Activated CD8-positive, alpha-beta T cell treated with anti-CD3 and anti-CD28 coated beads for 36 hours (primary cell): Measurements from ENCODE around the gene TPI1. TPM values are rescaled to one million over a fixed set of nuclear protein-coding genes. Genes with fewer than 3 reads are reported as not detected.

ENCODE experiments used
- ATAC-seq: fragments of 200-7000 bp; cut with Tn5 transposase; one replicate; pipeline ENCODE4 v1.10.0; 2021; ENCODE audit warnings: mild to moderate bottlenecking, moderate library complexity
- CTCF ChIA-PET: fragments of 350-600 bp; sonication (Branson Sonifier 250); formaldehyde crosslinking; loops from one replicate; lab custom pipeline; 2021; ENCODE audit warnings: antibody characterized with exemption; lab: Charles Lee
- POLR2A ChIA-PET: fragments of 350-600 bp; sonication (Branson Sonifier 250); formaldehyde crosslinking; loops from one replicate; lab custom pipeline; 2021; ENCODE audit warnings: antibody characterized with exemption; lab: Charles Lee
- DNase-seq: peaks from one replicate; pipeline ENCODE4 v3.0.0-alpha.2; 2020
- H3K27ac Mint-ChIP-seq: one replicate; pipeline ENCODE4 v1.8.0; 2021; ENCODE audit warnings: mild to moderate bottlenecking, mixed read lengths
- H3K27me3 Mint-ChIP-seq: one replicate; pipeline ENCODE4 v1.8.0; 2021; ENCODE audit warnings: mixed read lengths
- H3K36me3 Mint-ChIP-seq: one replicate; pipeline ENCODE4 v1.8.0; 2021; ENCODE audit warnings: low read depth, mixed read lengths
- H3K4me1 Mint-ChIP-seq: one replicate; pipeline ENCODE4 v1.8.0; 2021; ENCODE audit warnings: low read depth, mixed read lengths
- H3K4me3 Mint-ChIP-seq: one replicate; pipeline ENCODE4 v1.8.0; 2021; ENCODE audit warnings: mild to moderate bottlenecking, moderate library complexity, mixed read lengths
- H3K9me3 Mint-ChIP-seq: one replicate; pipeline ENCODE4 v1.8.0; 2021; ENCODE audit warnings: mixed read lengths
- intact Hi-C: fragments of 100-400 bp; cut with micrococcal nuclease; formaldehyde crosslinking; loops from one replicate; pipeline ENCODE4 v1.10.0; 2022
- total RNA-seq, 2 experiments: library from RNA; stranded (reverse); gene quantifications; one replicate each; pipeline ENCODE4 v1.2.3, GENCODE V29; 2021
- TF ChIP-seq, protein P1 (sequence below): fragments of 200-600 bp; IDR thresholded peaks from one replicate; pipeline ENCODE4 v1.8.0; 2022; ENCODE audit warnings: antibody characterized with exemption, mild to moderate bottlenecking

The TPI1 gene
- total RNA-seq, 2 experiments from 2014 or later, result 1,714 to 1,776 TPM

DNA sequence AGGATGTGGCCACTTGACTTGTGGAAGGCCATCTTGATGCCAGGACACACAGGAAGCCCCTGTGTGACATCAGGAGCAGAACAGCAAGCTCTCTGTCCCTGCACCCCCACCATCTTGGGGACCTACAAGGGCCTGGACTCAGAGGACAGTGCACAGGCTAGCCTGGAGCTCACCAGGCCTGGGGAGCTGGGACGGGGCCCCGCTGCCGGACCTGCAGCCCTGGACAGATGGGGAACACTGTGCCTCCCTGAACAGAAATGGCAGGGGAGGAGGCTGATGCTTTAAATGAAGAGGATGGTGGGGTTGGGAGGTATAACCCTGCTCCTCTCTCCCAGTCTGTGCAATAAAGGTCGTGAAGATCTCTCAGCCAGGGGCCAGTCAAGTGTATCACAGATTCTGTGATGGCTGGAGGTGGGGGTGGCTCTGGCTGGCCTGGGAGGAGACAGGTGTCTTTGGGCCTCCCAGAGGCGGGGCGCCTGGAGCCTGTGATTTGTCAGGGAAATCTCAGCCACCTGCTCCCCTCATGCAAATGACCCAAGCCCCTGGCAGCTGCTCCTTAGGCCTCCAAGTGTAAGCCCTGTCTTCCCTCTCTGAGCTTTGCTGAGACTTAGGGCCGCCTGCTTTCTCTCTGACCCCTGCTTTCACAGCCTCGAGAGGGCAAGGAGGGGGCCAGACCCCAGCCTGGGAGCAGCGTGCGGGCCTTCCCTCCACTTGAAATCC lies 27.7 kb upstream of the TPI1 start:
- ATAC-seq (no peak), DNase-seq (no peak)
- Mint-ChIP-seq H3K4me3 (no peak overlapping the region), H3K4me1 (peaks cover 5% of the 10 kb centered on the region), H3K27me3 (no peaks in the 10 kb centered on the region), H3K9me3 (no peaks in the 10 kb centered on the region), H3K36me3 (no peaks in the 10 kb centered on the region), H3K27ac (no peak overlapping the region)
- TF ChIP-seq, protein P1, sequence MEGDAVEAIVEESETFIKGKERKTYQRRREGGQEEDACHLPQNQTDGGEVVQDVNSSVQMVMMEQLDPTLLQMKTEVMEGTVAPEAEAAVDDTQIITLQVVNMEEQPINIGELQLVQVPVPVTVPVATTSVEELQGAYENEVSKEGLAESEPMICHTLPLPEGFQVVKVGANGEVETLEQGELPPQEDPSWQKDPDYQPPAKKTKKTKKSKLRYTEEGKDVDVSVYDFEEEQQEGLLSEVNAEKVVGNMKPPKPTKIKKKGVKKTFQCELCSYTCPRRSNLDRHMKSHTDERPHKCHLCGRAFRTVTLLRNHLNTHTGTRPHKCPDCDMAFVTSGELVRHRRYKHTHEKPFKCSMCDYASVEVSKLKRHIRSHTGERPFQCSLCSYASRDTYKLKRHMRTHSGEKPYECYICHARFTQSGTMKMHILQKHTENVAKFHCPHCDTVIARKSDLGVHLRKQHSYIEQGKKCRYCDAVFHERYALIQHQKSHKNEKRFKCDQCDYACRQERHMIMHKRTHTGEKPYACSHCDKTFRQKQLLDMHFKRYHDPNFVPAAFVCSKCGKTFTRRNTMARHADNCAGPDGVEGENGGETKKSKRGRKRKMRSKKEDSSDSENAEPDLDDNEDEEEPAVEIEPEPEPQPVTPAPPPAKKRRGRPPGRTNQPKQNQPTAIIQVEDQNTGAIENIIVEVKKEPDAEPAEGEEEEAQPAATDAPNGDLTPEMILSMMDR, result no peak
- CTCF ChIA-PET, result interaction anchor here (1.6 to 3.0 kb wide), 6 partner anchors 11 to 86 kb away, joined by 4 to 15 read pairs (median 6); partner anchors contain the start of genes CDCA3, MLF2, P3H3 and SPSB2
- POLR2A ChIA-PET, result interaction anchor here (0.8 to 1.5 kb wide), 6 partner anchors 12 to 87 kb away, joined by 3 to 7 read pairs (median 4); partner anchors contain the start of genes CDCA3, MLF2, TPI1 and USP5
- intact Hi-C loops, result no loop called here

DNA sequence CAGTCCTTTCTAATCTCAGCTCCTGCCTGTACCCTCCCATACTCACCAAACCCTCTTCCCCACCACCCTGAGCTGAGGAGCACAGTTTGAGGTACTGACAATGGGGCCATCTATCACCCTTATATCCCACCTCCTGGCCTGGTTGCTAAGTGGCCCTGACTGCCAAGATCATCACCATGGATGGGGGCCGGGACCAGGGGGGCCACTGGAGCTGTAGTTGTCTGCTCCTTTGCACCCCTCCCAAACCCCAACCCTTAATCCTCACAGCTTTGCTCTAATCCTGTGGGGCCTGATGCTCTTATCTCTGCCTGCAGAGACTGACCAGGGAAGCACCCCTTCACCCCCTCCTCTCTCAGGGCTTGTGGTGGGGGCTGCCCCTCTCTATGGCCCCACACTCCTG lies 27.0 kb upstream of the TPI1 start:
- DNase-seq, result no peak
- H3K4me1 Mint-ChIP-seq, result peaks cover 2% of the 10 kb centered on the region
- POLR2A ChIA-PET, result interaction anchor here (1.0 to 1.5 kb wide), 3 partner anchors 11 to 88 kb away, joined by 3 to 7 read pairs (median 4); partner anchors contain the start of genes CDCA3, MLF2, TPI1 and USP5
- no peaks in the 10 kb centered on the region for H3K27me3 Mint-ChIP-seq
- no peaks in the 10 kb centered on the region for H3K9me3 Mint-ChIP-seq
- H3K27ac Mint-ChIP-seq, result no peak overlapping the region
- H3K36me3 Mint-ChIP-seq, result peaks cover 2% of the 10 kb centered on the region
- intact Hi-C loops, result no loop called here
- CTCF ChIA-PET, result interaction anchor here (1.6 to 3.0 kb wide), 6 partner anchors 10 to 87 kb away, joined by 4 to 15 read pairs (median 6); partner anchors contain the start of genes CDCA3, MLF2, P3H3 and SPSB2
- TF ChIP-seq, protein P1, result no peak
- H3K4me3 Mint-ChIP-seq, result no peak overlapping the region
- no peak for ATAC-seq

DNA sequence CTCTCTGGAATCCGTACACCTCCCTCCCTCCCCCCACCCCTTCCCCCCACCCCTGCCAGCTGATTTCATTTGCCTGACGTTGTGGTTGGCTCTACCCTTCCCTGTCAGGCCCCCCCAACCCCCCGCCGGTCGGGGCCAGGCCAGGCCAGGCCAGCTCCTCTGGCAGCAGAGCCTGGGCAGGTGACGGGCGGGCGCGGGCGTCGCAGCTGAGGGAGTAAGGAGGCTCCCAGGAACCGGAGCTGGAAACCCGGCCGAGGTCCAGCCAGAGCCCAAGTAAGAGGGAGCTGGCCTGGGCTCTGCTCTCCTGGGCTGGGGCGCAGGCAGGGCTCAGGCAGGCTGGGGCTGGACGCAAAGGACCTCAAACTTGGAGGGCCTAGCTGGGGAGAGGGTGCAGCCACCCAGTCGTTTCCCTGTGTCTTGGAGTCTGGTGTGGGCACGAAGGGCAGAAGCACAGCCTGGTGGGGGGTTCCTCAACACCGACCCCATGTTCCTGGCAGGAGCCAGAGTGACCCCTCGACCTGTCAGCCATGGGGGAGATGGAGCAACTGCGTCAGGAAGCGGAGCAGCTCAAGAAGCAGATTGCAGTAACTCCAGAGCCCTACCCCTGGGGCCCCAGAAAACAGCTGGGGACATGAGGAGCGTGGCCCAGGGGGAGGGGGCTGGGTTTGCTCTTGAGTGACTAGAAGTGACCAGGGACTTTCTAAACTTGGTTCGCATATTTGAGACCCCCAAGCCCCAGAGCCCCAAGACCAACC lies 26.4 kb upstream of the TPI1 start, which contains the start of gene GNB3:
Gene GNB3 (plus strand): TSS at position 165 of the 755 bp plus-strand sequence. CDS start 363 bp downstream, at position 528.
- no peak within 1 kb of the TSS for H3K4me3 Mint-ChIP-seq
- CTCF ChIA-PET, result interaction anchor here (0.7 to 3.0 kb wide), 5 partner anchors 9 to 88 kb away, joined by 3 to 15 read pairs (median 7); partner anchors contain the start of genes CDCA3, MLF2 and SPSB2
- H3K36me3 Mint-ChIP-seq, result peaks cover 4% of the 10 kb centered on the region
- H3K27ac Mint-ChIP-seq, result no peak within 1 kb of the TSS
- intact Hi-C loops, result no loop called here
- ATAC-seq (no peak), DNase-seq (no peak)
- no peaks in the 10 kb centered on the region for H3K4me1 Mint-ChIP-seq
- TF ChIP-seq, protein P1, result no peak
- POLR2A ChIA-PET, result interaction anchor here (1.0 to 2.8 kb wide), 5 partner anchors 8 to 117 kb away, joined by 3 to 10 read pairs (median 7); partner anchors contain the start of genes CDCA3, COPS7A, TPI1 and USP5
- no peaks in the 10 kb centered on the region for H3K27me3 Mint-ChIP-seq
- H3K9me3 Mint-ChIP-seq, result no peaks in the 10 kb centered on the region

DNA sequence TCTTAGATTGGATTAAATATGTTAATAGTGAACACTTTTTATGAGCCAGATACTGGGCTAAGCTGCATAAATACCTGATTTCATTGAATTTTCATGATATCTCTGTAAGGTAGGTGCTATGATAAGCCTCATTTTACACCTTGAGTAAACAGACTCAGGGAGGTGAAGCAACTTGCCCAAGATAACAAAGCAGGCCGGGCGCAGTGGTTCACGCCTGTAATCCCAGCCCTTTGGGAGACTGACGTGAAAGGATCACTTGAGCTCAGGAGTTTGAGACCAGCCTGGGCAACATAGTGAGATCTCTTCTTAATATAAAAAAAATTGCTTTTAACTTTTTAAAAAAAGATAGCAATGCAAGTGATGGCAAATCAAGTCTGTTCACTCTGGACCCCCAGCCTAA lies 25.3 kb upstream of the TPI1 start:
- Mint-ChIP-seq H3K4me3 (no peak overlapping the region), H3K36me3 (peaks cover 6% of the 10 kb centered on the region), H3K4me1 (no peaks in the 10 kb centered on the region), H3K9me3 (no peaks in the 10 kb centered on the region), H3K27ac (no peak overlapping the region), H3K27me3 (no peaks in the 10 kb centered on the region)
- ChIA-PET CTCF (interaction anchor here (0.7 to 2.0 kb wide), 5 partner anchors 9 to 89 kb away, joined by 3 to 5 read pairs (median 3); partner anchors contain the start of genes CDCA3, MLF2 and USP5), POLR2A (interaction anchor here (1.4 to 2.8 kb wide), 4 partner anchors 9 to 118 kb away, joined by 4 to 10 read pairs (median 6); partner anchors contain the start of genes CDCA3, COPS7A, TPI1 and USP5)
- no peak for DNase-seq
- ATAC-seq, result no peak
- TF ChIP-seq, protein P1, result no peak
- intact Hi-C loops, result no loop called here
